Activated naive CD4-positive, alpha-beta T cell (primary cell): ENCODE data around the gene NCAPD3.

Experiments
- DNase-seq, 4 experiments: peaks; one replicate each; lab custom pipeline; 2025; lab: John Stamatoyannopoulos, UW

Gene NCAPD3

DNA sequence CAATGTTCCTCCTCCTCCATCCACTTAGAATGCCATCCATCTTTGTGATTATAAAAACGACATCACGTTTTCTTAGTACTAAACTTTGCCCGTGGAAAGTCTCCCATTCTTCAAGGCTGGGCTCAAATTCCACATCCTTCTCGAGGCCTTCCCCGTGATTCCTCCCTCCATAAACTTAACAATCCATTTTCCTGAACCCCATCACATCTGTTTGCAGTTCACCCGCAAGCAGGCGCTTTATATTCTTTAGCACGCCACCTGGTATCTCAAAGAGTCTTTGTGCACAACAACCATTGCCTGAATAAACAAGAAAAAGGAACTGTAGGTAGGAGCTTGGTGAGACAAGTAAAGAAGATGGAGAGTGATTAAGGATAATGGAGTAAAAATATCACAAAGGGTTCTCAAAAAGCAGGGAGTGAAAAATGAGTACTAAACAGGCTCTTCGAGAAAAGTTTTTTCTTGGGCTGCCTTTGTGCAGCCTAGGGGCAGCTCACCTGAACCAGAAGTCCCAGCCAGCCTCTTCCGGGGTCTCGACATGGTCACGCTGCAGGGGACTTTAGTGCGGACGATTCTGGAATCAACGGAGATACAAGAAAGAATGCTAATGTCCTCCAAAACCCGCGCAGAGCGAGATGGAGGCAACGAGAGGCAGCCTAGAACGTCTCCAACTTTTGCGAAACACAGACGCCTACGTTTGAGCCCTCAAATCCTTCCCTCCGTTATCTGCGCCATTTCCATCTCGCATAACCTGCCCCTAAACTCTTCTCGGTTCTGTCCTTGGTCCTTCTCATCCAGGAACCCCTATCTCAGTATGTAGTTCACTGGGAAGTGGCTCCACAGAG is 28.8 kb upstream of the NCAPD3 start:
- no peak for DNase-seq

DNA sequence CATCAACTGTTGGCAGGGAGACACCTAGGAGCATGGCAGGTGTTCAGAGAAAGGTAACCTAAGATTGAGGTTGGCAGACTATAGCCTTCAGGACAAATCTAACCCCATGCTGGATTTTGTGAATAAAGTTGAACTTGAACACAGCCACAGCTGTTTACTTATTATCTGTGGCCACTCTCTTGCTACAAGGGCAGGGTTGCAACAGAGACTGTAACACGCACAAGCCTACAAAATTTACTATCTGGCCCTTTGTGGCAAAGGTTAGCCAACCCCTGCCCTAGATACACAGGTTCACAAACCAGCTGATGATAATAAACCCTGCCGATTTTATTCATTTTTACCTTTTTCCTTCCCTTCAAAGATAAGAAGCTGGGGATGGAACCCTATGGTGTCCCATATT is 26.9 kb upstream of the NCAPD3 start:
- no peak for DNase-seq

- DNase-seq = no peak
These were observed 26.5 kb upstream of the NCAPD3 start for GRCh38 chr11:134250246-134250645.

- no peak for DNase-seq
These were observed 25.2 kb upstream of the NCAPD3 start for GRCh38 chr11:134248910-134249480.

GRCh38 chr11:134246678-134247077 is 22.9 kb upstream of the NCAPD3 start:
- DNase-seq = no peak

DNA sequence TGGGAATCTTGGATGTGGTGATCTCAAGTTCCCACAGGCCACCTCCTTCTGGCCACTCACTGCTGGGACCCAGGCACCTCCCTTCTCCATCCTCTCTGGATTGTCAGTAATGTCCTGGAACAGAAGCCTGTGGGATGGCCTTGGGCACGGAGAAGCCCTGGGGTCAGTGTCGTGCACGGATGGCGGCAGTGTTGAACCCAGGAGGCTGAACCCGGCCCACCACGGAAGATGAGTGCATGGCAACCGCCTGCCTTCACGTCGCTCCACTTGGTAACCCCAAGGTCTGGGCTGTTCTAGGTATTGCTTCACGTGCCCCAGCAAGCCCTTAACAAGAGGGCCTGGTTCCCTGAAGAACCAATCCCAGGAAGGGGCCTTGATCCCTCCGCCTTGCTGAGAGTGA is 22.3 kb upstream of the NCAPD3 start:
- DNase-seq = no peak

- DNase-seq = no peak
These were observed 21.7 kb upstream of the NCAPD3 start for GRCh38 chr11:134245434-134245833.

GRCh38 chr11:134244593-134244992 is 20.8 kb upstream of the NCAPD3 start:
- DNase-seq = no peak

DNA sequence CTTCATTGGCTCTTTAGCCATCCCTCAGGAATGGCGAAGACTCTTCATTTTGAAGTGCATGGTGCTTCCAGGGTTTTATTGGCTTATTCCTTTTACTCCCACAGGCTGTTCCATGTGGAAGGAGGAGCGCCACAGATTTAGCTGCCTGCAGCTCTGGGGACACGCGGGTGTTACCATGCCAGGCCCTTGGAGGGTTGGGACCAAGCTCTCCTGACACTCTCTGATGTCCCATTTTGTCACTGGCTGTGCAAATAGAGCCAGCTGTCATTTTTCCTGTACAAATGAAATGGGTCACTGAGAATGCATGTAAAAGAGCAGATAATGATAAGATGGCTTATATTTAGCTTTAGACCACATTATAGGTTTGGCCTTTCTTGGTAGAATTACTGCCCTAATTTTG is 20.1 kb upstream of the NCAPD3 start:
- DNase-seq = no peak

GRCh38 chr11:134242376-134242775 is 18.6 kb upstream of the NCAPD3 start:
- DNase-seq = no peak

DNA sequence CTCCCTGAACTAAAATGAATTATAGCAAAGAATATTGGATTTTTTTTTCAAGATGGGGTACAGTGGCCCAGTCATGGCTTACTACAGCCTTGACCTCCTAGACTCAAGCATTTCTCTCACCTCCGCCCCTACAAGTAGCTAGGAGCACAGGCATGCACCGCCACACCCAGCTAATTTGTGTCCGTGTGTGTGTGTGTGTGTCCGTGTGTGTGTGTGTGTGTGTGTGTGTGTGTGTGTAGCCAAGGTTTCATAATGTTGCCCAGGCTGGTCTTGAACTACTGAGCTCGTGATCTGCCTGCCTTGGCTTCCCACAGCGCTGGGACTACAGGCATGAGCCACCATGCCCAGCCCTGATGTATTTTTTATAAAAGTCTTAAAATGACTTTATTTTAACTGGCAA is 16.8 kb upstream of the NCAPD3 start:
- DNase-seq = no peak

- DNase-seq = no peak
These were observed 15.2 kb upstream of the NCAPD3 start for GRCh38 chr11:134238956-134239355.

DNA sequence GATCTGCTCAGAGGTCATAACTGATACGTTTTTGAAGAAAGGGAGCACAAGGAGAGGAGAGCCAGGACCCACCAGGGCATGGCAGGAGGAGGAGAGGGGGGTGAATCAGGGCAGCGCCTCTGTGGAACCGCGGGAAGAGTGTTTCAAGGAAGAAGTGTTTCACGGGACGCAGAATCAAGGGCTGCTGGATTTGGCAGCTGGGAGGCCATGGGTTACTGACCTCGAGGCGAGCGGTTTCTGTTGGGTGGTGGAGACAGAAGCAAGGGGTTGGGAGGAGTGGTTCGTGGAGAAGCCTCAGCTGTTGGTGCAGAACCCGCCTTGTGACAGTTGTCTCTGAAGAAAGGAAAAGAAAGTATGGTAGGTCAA is 13.8 kb upstream of the NCAPD3 start:
- no peak for DNase-seq

DNA sequence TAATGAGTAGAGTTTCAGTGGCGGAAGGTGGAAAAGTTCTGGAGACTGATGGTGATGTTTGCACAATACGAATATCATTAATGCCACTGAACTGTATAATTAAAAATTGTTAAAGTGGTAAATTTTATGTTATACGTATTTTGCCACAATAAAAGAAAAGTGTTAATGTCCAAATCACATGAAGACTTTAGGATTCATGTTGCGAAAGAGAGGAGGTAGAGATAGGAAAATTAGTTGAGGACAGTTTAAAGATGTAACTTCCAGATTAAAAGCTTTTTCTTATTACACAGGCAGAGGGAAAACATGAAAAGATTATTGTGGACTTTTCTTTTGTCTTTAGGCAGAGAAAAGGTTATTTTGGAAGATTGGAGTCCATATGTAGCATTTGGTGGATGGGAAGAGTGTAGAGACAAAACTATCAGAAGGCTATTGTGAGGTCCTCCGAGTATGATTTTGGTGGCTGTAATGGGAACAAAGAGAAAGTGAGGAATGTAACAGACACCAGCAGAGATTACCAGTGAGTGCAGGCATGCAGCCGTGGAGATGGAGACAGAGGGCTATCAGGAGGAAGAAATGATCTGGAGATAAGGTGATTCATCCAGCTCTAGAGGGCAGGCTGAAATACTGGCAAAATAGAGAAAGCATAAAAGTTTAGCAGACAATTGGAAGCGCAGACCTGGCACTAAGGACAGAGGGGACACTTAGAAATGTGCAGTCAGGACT is 13.2 kb upstream of the NCAPD3 start:
- DNase-seq = no peak

DNA sequence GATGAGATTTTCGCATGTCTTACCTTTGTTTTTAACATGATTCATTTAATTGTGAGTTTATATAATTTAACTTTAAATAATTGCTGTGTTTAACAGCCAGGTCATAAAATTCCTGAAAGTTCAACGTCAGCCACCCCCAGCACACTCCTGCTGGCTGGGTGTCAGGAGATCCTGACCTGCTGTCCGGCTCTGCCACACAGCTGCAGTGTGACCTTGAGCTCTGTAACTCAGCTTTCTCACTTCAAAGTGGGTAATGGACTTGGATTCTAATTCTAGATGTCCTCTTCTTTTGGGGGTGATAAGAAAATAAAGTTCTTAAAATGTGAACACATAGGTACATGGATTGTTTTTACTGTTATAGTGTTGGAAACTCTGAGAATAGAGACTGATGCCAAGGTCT is 11.6 kb upstream of the NCAPD3 start:
- DNase-seq = no peak

GRCh38 chr11:134233729-134234179 is 10.0 kb upstream of the NCAPD3 start:
- no peak for DNase-seq

DNA sequence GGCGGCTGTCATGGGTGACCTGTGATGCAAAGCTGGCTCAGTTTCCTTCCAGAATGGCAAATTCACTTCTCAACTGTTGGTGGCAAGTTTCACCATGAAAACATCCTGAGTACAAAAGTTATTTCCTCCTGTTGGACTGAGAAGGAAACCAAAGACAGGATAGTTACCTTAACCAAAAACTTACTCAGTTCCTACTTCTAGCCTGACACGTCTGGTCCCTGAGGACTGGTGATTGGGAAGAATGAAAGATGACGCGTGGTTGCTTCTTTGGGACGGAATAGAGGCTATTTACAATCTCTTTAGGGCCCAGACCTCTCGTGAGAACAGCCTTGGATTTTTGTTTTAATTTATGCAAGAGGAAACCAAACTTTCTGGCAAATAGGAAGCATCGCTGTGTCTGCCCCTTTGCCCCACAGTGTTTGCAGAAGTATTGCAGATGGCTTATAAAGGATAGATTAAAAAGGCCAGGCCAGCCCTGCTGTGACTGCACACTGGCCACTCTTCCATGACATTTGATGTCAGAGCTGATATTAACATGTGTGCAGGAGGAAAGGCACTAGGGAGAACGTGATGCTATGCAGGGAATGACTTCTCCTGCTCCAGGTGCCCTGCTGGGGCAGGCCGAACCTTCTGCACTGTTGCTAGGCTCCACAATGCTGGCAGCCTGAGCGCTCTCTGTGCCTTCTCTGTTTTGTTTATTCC is 8.3 kb upstream of the NCAPD3 start:
- no peak for DNase-seq

GRCh38 chr11:134230339-134230738 is 6.6 kb upstream of the NCAPD3 start:
- no peak for DNase-seq

- DNase-seq = no peak
These were observed 5.5 kb upstream of the NCAPD3 start for GRCh38 chr11:134229126-134229790.

- no peak for DNase-seq
These were observed 4.9 kb upstream of the NCAPD3 start for GRCh38 chr11:134228625-134229024.

GRCh38 chr11:134226806-134227325 is 3.1 kb upstream of the NCAPD3 start:
- DNase-seq = no peak
